Calu3 (cell line): ENCODE measurements around the gene CXXC1. TPM values are rescaled to one million over a fixed set of nuclear protein-coding genes. Genes with fewer than 3 reads are reported as not detected.
"Not testable (repeated sequence)": the region's sequence is repeated elsewhere in the genome, so short reads cannot be mapped to it uniquely, and the experiment has no call there.

Source experiments
- BruUV-seq: library from RNA; stranded (reverse); fragments of 400-500 nt; replicated peaks from 2 replicates; lab custom pipeline; 2021; lab: Mats Ljungman, UMichigan
- CTCF ChIA-PET: fragments of 300-600 bp; sonication (Branson Sonifier 250); formaldehyde crosslinking; loops from one replicate; lab custom pipeline; 2022; ENCODE audit warnings: antibody characterized with exemption; lab: Charles Lee
- DNase-seq: peaks from one replicate; pipeline ENCODE4 v3.0.0; 2022
- H3K27ac Mint-ChIP-seq: one replicate; pipeline ENCODE4 v1.8.0; 2022; ENCODE audit warnings: mixed read lengths; ENCODE audit not compliant: unreplicated experiment
- H3K27me3 Mint-ChIP-seq: one replicate; pipeline ENCODE4 v1.8.0; 2022; ENCODE audit warnings: mixed read lengths; ENCODE audit not compliant: unreplicated experiment
- H3K36me3 Mint-ChIP-seq: one replicate; pipeline ENCODE4 v1.8.0; 2022; ENCODE audit warnings: mild to moderate bottlenecking, moderate library complexity, mixed read lengths; ENCODE audit not compliant: insufficient read depth, unreplicated experiment
- H3K4me1 Mint-ChIP-seq: one replicate; pipeline ENCODE4 v1.8.0; 2022; ENCODE audit warnings: mild to moderate bottlenecking, low read depth, mixed read lengths; ENCODE audit not compliant: unreplicated experiment
- H3K4me3 Mint-ChIP-seq: one replicate; pipeline ENCODE4 v1.8.0; 2022; ENCODE audit warnings: mild to moderate bottlenecking, low read depth, moderate library complexity, mixed read lengths; ENCODE audit not compliant: unreplicated experiment
- H3K9me3 Mint-ChIP-seq: one replicate; pipeline ENCODE4 v1.8.0; 2022; ENCODE audit warnings: low read depth, mixed read lengths; ENCODE audit not compliant: unreplicated experiment
- intact Hi-C: fragments of 100-400 bp; cut with micrococcal nuclease; formaldehyde crosslinking; loops from one replicate; pipeline ENCODE4 v1.10.0; 2022; ENCODE audit not compliant: unreplicated experiment
- total RNA-seq: library from RNA; stranded (reverse); gene quantifications from 2 replicates; pipeline ENCODE4 v1.2.3, GENCODE V29; 2022
- TF ChIP-seq, protein P1 (sequence below): fragments of 200-600 bp; IDR thresholded peaks from one replicate; pipeline ENCODE4 v1.8.0; 2022; ENCODE audit warnings: antibody characterized with exemption; ENCODE audit not compliant: unreplicated experiment

The CXXC1 gene
- total RNA-seq, 1 experiment from 2014 or later, result 75.1 TPM

DNA sequence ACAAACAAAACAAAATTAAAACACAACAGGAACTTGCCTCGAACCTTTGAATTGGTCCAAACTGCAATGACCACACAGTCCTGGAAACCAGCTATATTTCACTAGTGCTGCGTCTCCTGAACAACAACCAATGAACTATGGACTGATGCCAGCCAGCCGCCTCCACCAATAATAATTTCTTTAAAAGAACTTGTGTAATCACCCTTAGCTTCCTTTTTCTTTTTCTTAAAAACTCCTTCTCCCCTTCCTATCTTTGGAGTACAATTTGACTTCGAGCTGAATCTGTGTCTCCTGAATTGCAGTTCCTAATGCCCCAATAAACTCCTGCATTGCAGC is 1.6 kb upstream of the CXXC1 start:
- DNase-seq, result no peak
- BruUV-seq, result no TSS peak
- H3K27ac Mint-ChIP-seq, result peak overlapping the region; percentile 7
- peaks cover 31% of the 10 kb centered on the region for H3K36me3 Mint-ChIP-seq
- intact Hi-C loops, result loop anchor here (5.0 kb wide), 1 partner anchor 68 kb away; no protein-coding TSS in a partner anchor
- H3K4me3 Mint-ChIP-seq, result peak overlapping the region; percentile 3
- no peaks in the 10 kb centered on the region for H3K9me3 Mint-ChIP-seq
- CTCF ChIA-PET, result no interaction called here
- TF ChIP-seq, protein P1, sequence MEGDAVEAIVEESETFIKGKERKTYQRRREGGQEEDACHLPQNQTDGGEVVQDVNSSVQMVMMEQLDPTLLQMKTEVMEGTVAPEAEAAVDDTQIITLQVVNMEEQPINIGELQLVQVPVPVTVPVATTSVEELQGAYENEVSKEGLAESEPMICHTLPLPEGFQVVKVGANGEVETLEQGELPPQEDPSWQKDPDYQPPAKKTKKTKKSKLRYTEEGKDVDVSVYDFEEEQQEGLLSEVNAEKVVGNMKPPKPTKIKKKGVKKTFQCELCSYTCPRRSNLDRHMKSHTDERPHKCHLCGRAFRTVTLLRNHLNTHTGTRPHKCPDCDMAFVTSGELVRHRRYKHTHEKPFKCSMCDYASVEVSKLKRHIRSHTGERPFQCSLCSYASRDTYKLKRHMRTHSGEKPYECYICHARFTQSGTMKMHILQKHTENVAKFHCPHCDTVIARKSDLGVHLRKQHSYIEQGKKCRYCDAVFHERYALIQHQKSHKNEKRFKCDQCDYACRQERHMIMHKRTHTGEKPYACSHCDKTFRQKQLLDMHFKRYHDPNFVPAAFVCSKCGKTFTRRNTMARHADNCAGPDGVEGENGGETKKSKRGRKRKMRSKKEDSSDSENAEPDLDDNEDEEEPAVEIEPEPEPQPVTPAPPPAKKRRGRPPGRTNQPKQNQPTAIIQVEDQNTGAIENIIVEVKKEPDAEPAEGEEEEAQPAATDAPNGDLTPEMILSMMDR, result no peak
- H3K4me1 Mint-ChIP-seq, result peaks cover 22% of the 10 kb centered on the region
- H3K27me3 Mint-ChIP-seq, result no peaks in the 10 kb centered on the region

DNA sequence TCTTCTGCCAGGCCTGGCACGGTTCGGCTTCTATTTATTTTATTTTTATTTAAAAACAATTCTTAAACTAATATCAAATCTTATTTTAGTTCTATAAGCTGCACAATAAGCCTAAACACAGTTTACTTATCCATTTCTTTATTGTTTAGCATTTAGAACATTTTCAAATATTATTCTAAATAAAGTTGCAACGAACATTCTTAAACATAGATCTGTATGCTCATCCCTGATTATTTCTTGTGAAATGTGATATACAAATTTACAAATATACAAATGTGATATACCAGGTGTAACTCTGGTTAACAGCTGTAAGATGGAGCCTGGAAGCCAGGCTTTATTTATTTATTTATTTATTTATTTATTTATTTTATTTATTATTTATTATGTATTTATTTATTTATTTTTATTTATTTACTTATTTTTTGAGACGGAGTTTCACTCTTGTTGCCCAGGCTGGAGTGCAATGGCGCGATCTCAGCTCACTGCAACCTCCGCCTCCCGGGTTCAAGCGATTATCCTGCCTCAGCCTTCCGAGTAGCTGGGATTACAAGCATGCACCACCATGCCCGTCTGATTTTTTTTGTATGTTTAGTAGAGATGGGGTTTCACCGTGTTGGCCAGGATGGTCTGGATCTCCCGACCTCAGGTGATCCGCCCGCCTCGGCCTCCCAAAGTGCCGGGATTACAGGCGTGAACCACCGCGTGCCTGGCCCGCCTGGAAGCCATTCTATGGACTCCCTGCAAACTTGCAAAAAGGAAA is 1.0 kb upstream of the CXXC1 start:
- H3K4me3 Mint-ChIP-seq, result peak overlapping the region; percentile 89
- peaks cover 37% of the 10 kb centered on the region for H3K36me3 Mint-ChIP-seq
- DNase-seq, H3K9me3 Mint-ChIP-seq, CTCF ChIA-PET, H3K27me3 Mint-ChIP-seq, BruUV-seq: not testable (repeated sequence)
- peaks cover 28% of the 10 kb centered on the region for H3K4me1 Mint-ChIP-seq
- H3K27ac Mint-ChIP-seq, result peak overlapping the region; percentile 80
- intact Hi-C loops, result loop anchor here (5.0 kb wide), 1 partner anchor 69 kb away; no protein-coding TSS in a partner anchor

DNA sequence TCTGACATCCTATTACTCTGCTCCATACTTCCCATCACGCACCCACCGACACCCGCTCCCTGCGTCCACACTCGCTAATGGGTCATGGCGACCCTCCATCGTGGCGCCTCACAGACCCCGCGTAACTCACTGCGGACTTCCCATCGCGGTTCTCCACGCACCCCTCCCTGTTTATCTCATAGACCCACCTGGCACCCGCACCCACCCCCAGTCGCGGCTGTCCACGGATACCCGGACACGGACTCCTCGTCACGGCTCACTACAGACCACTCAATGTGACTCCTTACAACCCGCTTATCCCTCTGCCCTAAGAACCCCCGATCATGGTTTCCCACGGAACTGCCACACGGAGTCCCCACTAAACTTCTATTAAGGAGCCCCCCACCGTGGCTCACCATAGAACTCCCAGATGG is 458 bp downstream of the CXXC1 start:
- H3K36me3 Mint-ChIP-seq, result peaks cover 43% of the 10 kb centered on the region
- H3K4me3 Mint-ChIP-seq, result peak overlapping the region; percentile 89
- DNase-seq, result no peak
- no peaks in the 10 kb centered on the region for H3K9me3 Mint-ChIP-seq
- H3K4me1 Mint-ChIP-seq, result peaks cover 28% of the 10 kb centered on the region
- H3K27me3 Mint-ChIP-seq, result no peaks in the 10 kb centered on the region
- TF ChIP-seq, protein P1, result no peak
- H3K27ac Mint-ChIP-seq, result peak overlapping the region; percentile 80
- CTCF ChIA-PET, result no interaction called here
- no TSS peak for BruUV-seq
- intact Hi-C loops, result loop anchor here (1.0 to 5.0 kb wide), 2 partner anchors 21 to 70 kb away; no protein-coding TSS in a partner anchor

DNA sequence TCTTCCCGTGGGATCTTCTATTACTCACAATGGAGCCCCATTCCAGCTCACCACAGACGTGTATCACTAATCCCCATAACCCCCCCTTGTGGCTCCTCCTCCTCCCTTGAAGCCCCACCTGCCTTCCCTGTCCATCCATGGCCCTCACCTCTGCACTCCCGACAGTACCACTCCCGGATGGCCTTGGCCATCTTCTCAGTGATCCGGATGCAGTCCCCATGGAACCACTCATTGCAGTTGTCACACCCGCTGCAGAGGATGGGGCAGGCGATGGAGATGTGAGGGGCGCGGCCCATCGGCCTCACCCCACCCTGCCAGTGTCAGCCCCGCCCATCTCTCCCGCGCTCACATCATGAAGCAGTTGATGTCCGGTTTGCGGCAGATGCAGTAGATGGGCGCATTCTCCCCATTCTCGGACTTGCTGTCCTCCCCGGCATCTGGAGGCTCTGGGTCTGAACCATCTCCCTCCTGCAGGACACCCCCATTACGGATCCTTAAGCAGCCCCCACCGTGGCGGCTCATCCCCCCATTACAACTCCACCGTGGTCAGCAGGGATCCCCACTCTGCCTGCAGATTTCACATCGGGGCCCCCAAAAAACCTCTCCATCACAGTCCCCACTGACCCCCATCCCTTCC is 983 bp downstream of the CXXC1 start:
- H3K27ac Mint-ChIP-seq, result peak overlapping the region; percentile 80
- DNase-seq, result peak; percentile 52
- CTCF ChIA-PET, result no interaction called here
- no TSS peak for BruUV-seq
- TF ChIP-seq, protein P1, result no peak
- intact Hi-C loops, result loop anchor here (1.0 to 5.0 kb wide), 2 partner anchors 22 to 71 kb away; no protein-coding TSS in a partner anchor
- H3K9me3 Mint-ChIP-seq, result no peaks in the 10 kb centered on the region
- peak overlapping the region; percentile 89 for H3K4me3 Mint-ChIP-seq
- H3K4me1 Mint-ChIP-seq, result peaks cover 28% of the 10 kb centered on the region
- H3K36me3 Mint-ChIP-seq, result peaks cover 48% of the 10 kb centered on the region
- no peaks in the 10 kb centered on the region for H3K27me3 Mint-ChIP-seq
